DOHH2 (cell line): ENCODE results near the gene AURKA.

Experiments
- H3F3A ChIP-seq: fragments of 200-600 bp; sonication (generic), shearing (Covaris generic); 2 replicates; pipeline ENCODE4 v1.6.0; 2016; ENCODE audit warnings: antibody characterized with exemption, mild to moderate bottlenecking; ENCODE audit not compliant: control insufficient read depth, insufficient read depth
- H3K27ac ChIP-seq: fragments of 200-600 bp; sonication (generic); 2 replicates; pipeline ENCODE4 v1.5.1; 2014; ENCODE audit warnings: low read depth, mild to moderate bottlenecking, low read length, moderate library complexity
- H3K27me3 ChIP-seq: fragments of 200-600 bp; sonication (generic); 2 replicates; pipeline ENCODE4 v1.6.1; 2014; ENCODE audit warnings: mild to moderate bottlenecking, low read length, mixed read lengths; ENCODE audit not compliant: control insufficient read depth
- H3K36me3 ChIP-seq: fragments of 200-600 bp; sonication (generic); 2 replicates; pipeline ENCODE4 v1.6.1; 2014; ENCODE audit warnings: mild to moderate bottlenecking, low read length, moderate library complexity, mixed read lengths; ENCODE audit not compliant: control insufficient read depth
- H3K4me1 ChIP-seq: fragments of 200-600 bp; sonication (generic); 2 replicates; pipeline ENCODE4 v1.6.1; 2014; ENCODE audit warnings: mild to moderate bottlenecking, low read length, mixed read lengths; ENCODE audit not compliant: control insufficient read depth
- H3K4me2 ChIP-seq: fragments of 200-600 bp; sonication (generic); 2 replicates; pipeline ENCODE4 v1.6.0; 2014; ENCODE audit warnings: mild to moderate bottlenecking, low read length, moderate library complexity
- H3K4me3 ChIP-seq: fragments of 200-600 bp; sonication (generic); 2 replicates; pipeline ENCODE4 v1.5.1; 2014; ENCODE audit warnings: mild to moderate bottlenecking, low read length, mixed read lengths
- H3K79me2 ChIP-seq: fragments of 200-600 bp; sonication (generic); 2 replicates; pipeline ENCODE4 v1.6.1; 2014; ENCODE audit warnings: mild to moderate bottlenecking, low read length, mixed read lengths; ENCODE audit not compliant: control insufficient read depth
- H3K9me2 ChIP-seq: fragments of 200-600 bp; sonication (generic); replicated peaks from 2 replicates; pipeline ENCODE4 v1.6.1; 2014; ENCODE audit warnings: mild to moderate bottlenecking, low read length, mixed read lengths; ENCODE audit not compliant: control insufficient read depth
- H3K9me3 ChIP-seq: fragments of 200-600 bp; sonication (generic); 2 replicates; pipeline ENCODE4 v1.6.1; 2014; ENCODE audit warnings: antibody characterized with exemption, low read length, mixed read lengths; ENCODE audit not compliant: control insufficient read depth, insufficient read depth
- H4K20me1 ChIP-seq: fragments of 200-600 bp; sonication (generic); 2 replicates; pipeline ENCODE4 v1.6.0; 2014; ENCODE audit warnings: low read depth, mild to moderate bottlenecking, antibody characterized with exemption, low read length, moderate library complexity; ENCODE audit not compliant: control insufficient read depth, insufficient read depth
- EZH2phosphoT487 ChIP-seq: fragments of 200-600 bp; sonication (generic); IDR thresholded peaks from 2 replicates; pipeline ENCODE4 v1.6.1; 2017; ENCODE audit warnings: borderline replicate concordance, mild to moderate bottlenecking, antibody characterized with exemption, low read length, moderate library complexity, mixed read lengths
- TF ChIP-seq, protein P1 (sequence below): fragments of 200-600 bp; sonication (generic); IDR thresholded peaks from one replicate; pipeline ENCODE4 v1.5.1; 2014; ENCODE audit warnings: antibody characterized with exemption, mild to moderate bottlenecking, low read depth, low read length; ENCODE audit not compliant: poor library complexity, severe bottlenecking

AURKA gene

DNA sequence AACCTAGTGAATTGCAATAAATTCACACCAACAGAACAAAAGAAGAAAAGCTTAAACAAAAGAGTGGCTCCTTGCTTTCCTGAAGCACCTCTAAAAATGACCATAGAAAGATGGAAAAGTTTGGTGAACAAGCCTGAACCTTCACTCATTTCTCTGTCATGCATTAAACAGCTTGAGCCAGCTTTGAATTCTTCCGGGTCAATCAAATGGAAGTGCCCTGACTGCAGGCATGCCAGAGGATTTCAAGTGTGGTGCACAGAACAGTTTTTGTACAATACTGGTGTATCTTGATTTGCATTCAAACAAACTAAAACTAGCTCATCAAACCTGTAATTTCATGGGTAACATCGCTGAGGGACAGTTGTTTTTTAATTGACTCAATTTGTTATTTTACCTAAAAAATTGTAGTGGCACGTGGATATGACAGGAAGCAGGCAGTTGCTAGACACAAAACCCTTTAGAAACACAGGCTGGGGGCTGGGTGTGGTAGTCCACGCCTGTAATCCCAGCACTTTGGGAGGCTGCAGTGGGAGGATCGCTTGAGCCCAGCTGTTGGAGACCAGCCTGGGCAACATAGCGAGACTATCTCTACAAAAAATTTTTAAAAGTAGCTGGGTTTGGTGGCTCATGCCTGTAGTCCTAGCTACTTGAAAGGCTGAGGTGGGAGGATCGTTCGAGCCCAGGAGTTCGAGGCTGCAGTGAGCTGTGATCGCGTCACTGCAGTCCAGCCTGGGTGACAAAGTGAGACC, 29.1 kb upstream of the AURKA start:
- Histone ChIP-seq H3K4me2 (no peak overlapping the region), H3K36me3 (no peaks in the 10 kb centered on the region), H3K27ac (no peak overlapping the region)

DNA sequence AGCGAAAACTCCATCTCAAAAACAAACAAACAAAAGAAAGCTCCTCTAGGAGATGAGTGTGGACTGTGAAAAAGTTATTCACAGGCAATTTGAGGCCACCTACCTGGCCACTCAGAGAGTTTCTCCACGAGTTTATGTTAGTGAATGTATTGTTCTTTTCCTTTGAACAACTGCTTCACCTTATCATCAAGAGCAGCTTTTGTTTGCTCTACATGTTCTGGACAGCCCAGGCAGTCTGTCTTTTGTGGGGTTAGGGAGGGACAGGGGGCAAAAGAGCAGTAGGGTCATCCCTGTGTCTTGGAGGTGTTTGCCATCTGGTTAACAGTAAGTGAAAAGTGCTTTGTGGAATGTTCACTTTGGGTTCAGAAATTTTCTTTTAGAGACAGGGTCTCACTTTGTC, 28.0 kb upstream of the AURKA start:
- Histone ChIP-seq H3K4me3 (no peak overlapping the region), H3K27ac (no peak overlapping the region), H3K9me3 (no peaks in the 10 kb centered on the region), H3K36me3 (no peaks in the 10 kb centered on the region), H3K4me2 (no peak overlapping the region), H3K79me2 (no peaks in the 10 kb centered on the region), H3K9me2 (no peaks in the 10 kb centered on the region), H3F3A (no peaks in the 10 kb centered on the region), H4K20me1 (no peaks in the 10 kb centered on the region), H3K27me3 (no peaks in the 10 kb centered on the region), H3K4me1 (no peaks in the 10 kb centered on the region)
- no peak for TF ChIP-seq EZH2phosphoT487

More for the DNA sequence above, 29.1 kb upstream of the AURKA start:
- no peaks in the 10 kb centered on the region for H3K9me2 ChIP-seq
- no peaks in the 10 kb centered on the region for H3F3A ChIP-seq
- H3K4me3 ChIP-seq: no peak overlapping the region
- H3K9me3 ChIP-seq: no peaks in the 10 kb centered on the region
- H3K79me2 ChIP-seq: no peaks in the 10 kb centered on the region
- TF ChIP-seq EZH2phosphoT487: no peak
- TF ChIP-seq, protein P1, sequence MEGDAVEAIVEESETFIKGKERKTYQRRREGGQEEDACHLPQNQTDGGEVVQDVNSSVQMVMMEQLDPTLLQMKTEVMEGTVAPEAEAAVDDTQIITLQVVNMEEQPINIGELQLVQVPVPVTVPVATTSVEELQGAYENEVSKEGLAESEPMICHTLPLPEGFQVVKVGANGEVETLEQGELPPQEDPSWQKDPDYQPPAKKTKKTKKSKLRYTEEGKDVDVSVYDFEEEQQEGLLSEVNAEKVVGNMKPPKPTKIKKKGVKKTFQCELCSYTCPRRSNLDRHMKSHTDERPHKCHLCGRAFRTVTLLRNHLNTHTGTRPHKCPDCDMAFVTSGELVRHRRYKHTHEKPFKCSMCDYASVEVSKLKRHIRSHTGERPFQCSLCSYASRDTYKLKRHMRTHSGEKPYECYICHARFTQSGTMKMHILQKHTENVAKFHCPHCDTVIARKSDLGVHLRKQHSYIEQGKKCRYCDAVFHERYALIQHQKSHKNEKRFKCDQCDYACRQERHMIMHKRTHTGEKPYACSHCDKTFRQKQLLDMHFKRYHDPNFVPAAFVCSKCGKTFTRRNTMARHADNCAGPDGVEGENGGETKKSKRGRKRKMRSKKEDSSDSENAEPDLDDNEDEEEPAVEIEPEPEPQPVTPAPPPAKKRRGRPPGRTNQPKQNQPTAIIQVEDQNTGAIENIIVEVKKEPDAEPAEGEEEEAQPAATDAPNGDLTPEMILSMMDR: no peak
- no peaks in the 10 kb centered on the region; the same call in 1 of the 2 replicates for H3K27me3 ChIP-seq
- no peaks in the 10 kb centered on the region for H4K20me1 ChIP-seq
- H3K4me1 ChIP-seq: no peaks in the 10 kb centered on the region

DNA sequence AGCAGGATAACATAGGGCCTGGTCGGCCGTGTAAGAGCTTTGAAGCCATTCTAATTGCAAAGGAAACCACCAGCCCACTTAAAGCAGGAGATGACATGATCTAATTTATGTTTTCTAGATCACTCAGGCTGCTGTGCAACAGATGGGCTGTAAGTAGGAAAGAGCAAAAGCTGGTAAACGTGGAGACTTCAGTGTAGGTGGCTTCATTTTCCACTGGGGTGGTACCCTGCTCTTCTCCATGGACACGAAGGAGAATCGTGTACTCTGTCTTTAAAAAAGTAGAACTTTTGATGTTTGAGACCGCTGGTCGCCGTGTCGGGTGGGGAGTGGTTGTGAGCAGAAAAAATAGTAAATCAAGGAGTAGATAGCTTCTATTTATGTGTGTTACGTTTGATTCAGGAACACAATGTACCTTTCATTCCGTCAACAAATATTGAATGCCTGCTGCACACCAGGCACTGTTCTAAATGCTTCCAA, 26.4 kb upstream of the AURKA start:
- Histone ChIP-seq H3K4me2 (no peak overlapping the region), H3K79me2 (no peaks in the 10 kb centered on the region)

DNA sequence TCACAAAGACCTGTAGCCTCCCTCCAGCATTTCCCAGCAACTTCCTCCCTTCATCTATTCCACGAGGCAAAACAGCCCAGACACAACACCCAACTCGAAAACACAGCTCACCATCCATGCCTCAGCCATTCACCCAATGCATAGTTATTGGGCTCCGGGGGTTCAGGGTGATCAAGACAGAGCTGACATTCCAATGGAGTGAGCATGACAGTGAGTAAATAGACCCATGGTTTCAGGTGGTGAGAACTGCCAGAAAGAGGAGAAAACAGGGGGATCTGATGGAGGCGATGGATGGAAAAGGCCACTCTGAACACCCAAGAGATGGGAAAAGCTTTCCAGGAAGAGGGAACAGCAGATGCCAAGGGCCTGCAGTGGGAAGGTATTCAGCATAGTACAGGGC, 25.9 kb upstream of the AURKA start:
- TF ChIP-seq, protein P1: no peak
- TF ChIP-seq EZH2phosphoT487: no peak
- Histone ChIP-seq H3K27me3 (no peaks in the 10 kb centered on the region), H3K4me2 (no peak overlapping the region), H3K36me3 (no peaks in the 10 kb centered on the region; the same call in 1 of the 2 replicates), H3K9me3 (no peaks in the 10 kb centered on the region), H3F3A (no peaks in the 10 kb centered on the region), H3K9me2 (no peaks in the 10 kb centered on the region), H3K79me2 (no peaks in the 10 kb centered on the region), H3K4me1 (no peaks in the 10 kb centered on the region), H3K4me3 (no peak overlapping the region), H4K20me1 (no peaks in the 10 kb centered on the region), H3K27ac (no peak overlapping the region)

More for the DNA sequence above, 26.4 kb upstream of the AURKA start:
- no peaks in the 10 kb centered on the region for H3K36me3 ChIP-seq
- no peaks in the 10 kb centered on the region for H3K9me3 ChIP-seq
- H3K9me2 ChIP-seq: no peaks in the 10 kb centered on the region
- H4K20me1 ChIP-seq: no peaks in the 10 kb centered on the region
- H3K27ac ChIP-seq: no peak overlapping the region
- no peak overlapping the region for H3K4me3 ChIP-seq
- H3F3A ChIP-seq: no peaks in the 10 kb centered on the region
- no peak for TF ChIP-seq EZH2phosphoT487
- no peaks in the 10 kb centered on the region for H3K4me1 ChIP-seq
- no peaks in the 10 kb centered on the region for H3K27me3 ChIP-seq
